ENCODE data around the gene CCDC185. TPM values are rescaled to one million over a fixed set of nuclear protein-coding genes. Genes with fewer than 3 reads are reported as not detected.

Gene CCDC185
- total RNA-seq, 4 donors from 2014 or later = 0.27 TPM; not detected in 3

GRCh38 chr1:223430236-223430635 lies 37.0 kb downstream of the CCDC185 start:
- WGBS, 2 donors = 25 to 28% methylated on average over 1 of the region's 1 CpG
- TF ChIP-seq POLR2A (IDR thresholded peaks at IDR 0.05) (no peak), CTCF (IDR thresholded peaks at IDR 0.05) (no peak)
- peak; percentile 12 to 27 for DNase-seq
- Histone ChIP-seq H3K36me3 (no peaks in the 10 kb centered on the region), H3K4me1 (no peaks in the 10 kb centered on the region), H3K9me3 (no peaks in the 10 kb centered on the region), H3K27me3 (no peaks in the 10 kb centered on the region), H3K27ac (no peak overlapping the region), H3K4me3 (replicated peaks in 1 of 3) (no peak overlapping the region)
- intact Hi-C loops (cut with DNase I) = no loop called here

GRCh38 chr1:223437151-223437550 lies 43.9 kb downstream of the CCDC185 start:
- no peaks in the 10 kb centered on the region for H3K9me3 ChIP-seq
- no peaks in the 10 kb centered on the region for H3K36me3 ChIP-seq
- no peak for DNase-seq
- 75 to 76% methylated on average over 3 of the region's 3 CpGs for WGBS, 2 donors
- H3K4me3 ChIP-seq (replicated peaks in 1 of 3) = no peak overlapping the region
- no peak for TF ChIP-seq CTCF (IDR thresholded peaks at IDR 0.05)
- no peak for TF ChIP-seq POLR2A (IDR thresholded peaks at IDR 0.05)
- no peak overlapping the region for H3K27ac ChIP-seq
- H3K27me3 ChIP-seq = no peaks in the 10 kb centered on the region
- intact Hi-C loops (cut with DNase I) = no loop called here
- no peaks in the 10 kb centered on the region for H3K4me1 ChIP-seq

GRCh38 chr1:223443397-223443796 lies 50.2 kb downstream of the CCDC185 start:
- no peaks in the 10 kb centered on the region for H3K36me3 ChIP-seq
- TF ChIP-seq CTCF (IDR thresholded peaks at IDR 0.05) (no peak), POLR2A (IDR thresholded peaks at IDR 0.05) (no peak)
- WGBS, 2 donors = 85 to 100% methylated on average over 1 of the region's 1 CpG
- H3K4me3 ChIP-seq (replicated peaks in 1 of 3) = no peak overlapping the region
- DNase-seq = no peak
- no peak overlapping the region for H3K27ac ChIP-seq
- no peaks in the 10 kb centered on the region for H3K9me3 ChIP-seq
- H3K27me3 ChIP-seq = no peaks in the 10 kb centered on the region
- peaks cover 6 to 10% of the 10 kb centered on the region in 2 donors for H3K4me1 ChIP-seq
- intact Hi-C loops (cut with DNase I) = no loop called here

- Histone ChIP-seq H3K36me3 (no peaks in the 10 kb centered on the region), H3K4me3 (replicated peaks in 1 of 3) (no peak overlapping the region), H3K4me1 (peaks cover 6 to 10% of the 10 kb centered on the region in 2 donors), H3K27me3 (no peaks in the 10 kb centered on the region), H3K27ac (peak overlapping the region in 2 of 3 donors; percentile 38 to 51), H3K9me3 (no peaks in the 10 kb centered on the region)
- DNase-seq = peak; percentile 73 to 80
- 33 to 44% methylated on average over 7 of the region's 7 CpGs for WGBS, 2 donors
- intact Hi-C loops (cut with DNase I) = no loop called here
- TF ChIP-seq CTCF (IDR thresholded peaks at IDR 0.05) (no peak), POLR2A (IDR thresholded peaks at IDR 0.05) (no peak)
Measured at GRCh38 chr1:223444411-223444810, 51.2 kb downstream of the CCDC185 start.

Small RNA genes within 50 kb of the gene (small RNA-seq; reads per million reads assigned to genes)
- not detected for gene RNU4-57P

Other genes with a start within 250 kb of the CCDC185 start
- 1 to 10 TPM in 2 of 4 donors, under 1 TPM in 2; 0.54 to 2.8 (median 0.92) TPM for gene SUSD4, start 29.2 kb upstream of the CCDC185 start, total RNA-seq